ENCODE data around the gene JDP2.

Gene JDP2

DNA sequence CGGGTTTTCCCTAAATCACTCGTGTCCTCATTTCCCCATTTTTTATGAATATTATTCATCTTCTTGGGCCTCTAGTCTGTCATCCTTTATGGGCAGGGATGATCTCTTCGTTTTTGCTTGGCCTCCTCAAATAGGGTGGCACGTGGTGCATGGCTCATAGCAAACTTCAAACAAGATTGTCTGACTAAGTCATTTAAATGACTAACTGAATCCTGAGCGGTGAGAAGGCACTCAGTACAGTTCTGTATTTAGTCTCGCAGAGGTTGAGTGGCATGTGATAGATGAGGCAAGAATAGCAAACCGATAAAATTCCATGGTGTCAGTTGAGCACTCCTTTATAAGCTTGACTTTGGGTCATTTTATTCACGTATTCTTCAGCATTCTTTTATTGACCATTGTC is 5.7 kb upstream of the JDP2 start:
- DNase-seq (ENCODE audit: low read depth), result peak; percentile 85
- TF ChIP-seq, protein P1, sequence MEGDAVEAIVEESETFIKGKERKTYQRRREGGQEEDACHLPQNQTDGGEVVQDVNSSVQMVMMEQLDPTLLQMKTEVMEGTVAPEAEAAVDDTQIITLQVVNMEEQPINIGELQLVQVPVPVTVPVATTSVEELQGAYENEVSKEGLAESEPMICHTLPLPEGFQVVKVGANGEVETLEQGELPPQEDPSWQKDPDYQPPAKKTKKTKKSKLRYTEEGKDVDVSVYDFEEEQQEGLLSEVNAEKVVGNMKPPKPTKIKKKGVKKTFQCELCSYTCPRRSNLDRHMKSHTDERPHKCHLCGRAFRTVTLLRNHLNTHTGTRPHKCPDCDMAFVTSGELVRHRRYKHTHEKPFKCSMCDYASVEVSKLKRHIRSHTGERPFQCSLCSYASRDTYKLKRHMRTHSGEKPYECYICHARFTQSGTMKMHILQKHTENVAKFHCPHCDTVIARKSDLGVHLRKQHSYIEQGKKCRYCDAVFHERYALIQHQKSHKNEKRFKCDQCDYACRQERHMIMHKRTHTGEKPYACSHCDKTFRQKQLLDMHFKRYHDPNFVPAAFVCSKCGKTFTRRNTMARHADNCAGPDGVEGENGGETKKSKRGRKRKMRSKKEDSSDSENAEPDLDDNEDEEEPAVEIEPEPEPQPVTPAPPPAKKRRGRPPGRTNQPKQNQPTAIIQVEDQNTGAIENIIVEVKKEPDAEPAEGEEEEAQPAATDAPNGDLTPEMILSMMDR (conservative IDR thresholded peaks at IDR 0.05; ENCODE audit: control insufficient read depth, insufficient read depth, low read depth, low read length), result no peak

DNA sequence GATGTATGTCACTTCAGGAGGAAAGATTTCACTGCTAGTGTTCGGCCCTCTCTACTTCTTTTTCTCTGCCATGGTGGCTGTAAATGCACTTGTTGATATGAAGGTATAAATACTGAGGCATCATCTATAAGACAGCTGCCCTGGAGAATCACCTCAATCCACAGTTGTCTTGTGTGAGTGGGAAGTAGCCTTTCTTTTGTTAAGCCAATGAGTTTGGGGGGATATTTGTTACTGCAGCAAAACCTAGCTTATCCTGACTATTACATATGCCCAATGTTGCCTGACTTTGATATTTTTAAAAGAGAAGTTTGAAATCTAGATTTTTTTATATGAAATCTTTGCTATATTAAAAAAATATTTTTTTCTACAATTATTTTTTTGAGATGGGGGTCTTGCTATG is 3.3 kb upstream of the JDP2 start:
- H3K4me3 ChIP-seq (ENCODE audit: control insufficient read depth, low read depth, low read length), result no peak overlapping the region
- TF ChIP-seq, protein P1 (conservative IDR thresholded peaks at IDR 0.05; ENCODE audit: control insufficient read depth, insufficient read depth, low read depth, low read length), result no peak
- no peak for DNase-seq (ENCODE audit: low read depth)

More for the DNA sequence above, 5.7 kb upstream of the JDP2 start:
- no peak overlapping the region for H3K4me3 ChIP-seq (ENCODE audit: control insufficient read depth, low read depth, low read length)

DNA sequence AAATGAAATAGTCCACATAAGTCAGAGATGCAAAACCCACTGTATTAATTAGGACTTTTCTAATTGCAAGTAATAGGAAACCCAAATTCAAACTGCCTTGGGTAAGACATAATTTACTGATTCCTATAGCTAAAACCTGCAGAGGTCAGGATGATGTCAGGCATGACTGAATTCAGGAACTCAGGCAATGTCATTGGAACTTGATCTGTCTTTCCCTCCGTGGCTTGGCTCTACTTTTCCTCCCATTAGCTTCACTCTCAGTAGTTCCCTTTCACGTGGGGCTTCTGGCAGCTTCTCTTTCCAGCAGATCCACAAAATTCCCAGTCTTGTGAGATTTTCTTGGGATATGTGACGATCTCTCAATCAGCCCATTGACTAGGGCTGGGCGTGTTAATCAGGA is 2.4 kb upstream of the JDP2 start:
- no peak for DNase-seq (ENCODE audit: low read depth)
- TF ChIP-seq, protein P1 (conservative IDR thresholded peaks at IDR 0.05; ENCODE audit: control insufficient read depth, insufficient read depth, low read depth, low read length), result no peak
- H3K4me3 ChIP-seq (ENCODE audit: control insufficient read depth, low read depth, low read length), result no peak overlapping the region

GRCh38 chr14:75426332-75427125 is 1.3 kb upstream of the JDP2 start:
- H3K4me3 ChIP-seq (ENCODE audit: control insufficient read depth, low read depth, low read length), result no peak overlapping the region
- no peak for DNase-seq (ENCODE audit: low read depth)
- TF ChIP-seq, protein P1 (conservative IDR thresholded peaks at IDR 0.05; ENCODE audit: control insufficient read depth, insufficient read depth, low read depth, low read length), result no peak

DNA sequence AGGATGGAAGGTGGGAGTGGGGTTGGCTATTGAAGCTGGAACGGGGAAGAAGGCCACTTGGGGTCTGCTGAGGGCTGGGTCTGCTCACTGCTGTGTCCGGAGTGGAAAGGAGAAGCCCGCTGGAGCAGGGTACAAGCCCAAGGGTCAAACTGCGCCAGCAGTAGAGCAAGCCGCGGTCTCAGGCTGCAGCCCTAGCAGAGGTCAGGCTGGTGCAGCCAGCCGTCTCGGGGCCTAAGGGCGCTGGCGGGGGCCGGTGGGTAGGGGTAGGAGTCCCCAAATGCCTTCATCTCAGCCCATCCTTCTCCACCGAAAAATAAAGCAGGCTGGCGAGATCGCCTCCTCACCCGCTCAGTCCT is 718 bp upstream of the JDP2 start:
- DNase-seq (ENCODE audit: low read depth), result no peak
- H3K4me3 ChIP-seq (ENCODE audit: control insufficient read depth, low read depth, low read length), result peak overlapping the region; percentile 55

DNA sequence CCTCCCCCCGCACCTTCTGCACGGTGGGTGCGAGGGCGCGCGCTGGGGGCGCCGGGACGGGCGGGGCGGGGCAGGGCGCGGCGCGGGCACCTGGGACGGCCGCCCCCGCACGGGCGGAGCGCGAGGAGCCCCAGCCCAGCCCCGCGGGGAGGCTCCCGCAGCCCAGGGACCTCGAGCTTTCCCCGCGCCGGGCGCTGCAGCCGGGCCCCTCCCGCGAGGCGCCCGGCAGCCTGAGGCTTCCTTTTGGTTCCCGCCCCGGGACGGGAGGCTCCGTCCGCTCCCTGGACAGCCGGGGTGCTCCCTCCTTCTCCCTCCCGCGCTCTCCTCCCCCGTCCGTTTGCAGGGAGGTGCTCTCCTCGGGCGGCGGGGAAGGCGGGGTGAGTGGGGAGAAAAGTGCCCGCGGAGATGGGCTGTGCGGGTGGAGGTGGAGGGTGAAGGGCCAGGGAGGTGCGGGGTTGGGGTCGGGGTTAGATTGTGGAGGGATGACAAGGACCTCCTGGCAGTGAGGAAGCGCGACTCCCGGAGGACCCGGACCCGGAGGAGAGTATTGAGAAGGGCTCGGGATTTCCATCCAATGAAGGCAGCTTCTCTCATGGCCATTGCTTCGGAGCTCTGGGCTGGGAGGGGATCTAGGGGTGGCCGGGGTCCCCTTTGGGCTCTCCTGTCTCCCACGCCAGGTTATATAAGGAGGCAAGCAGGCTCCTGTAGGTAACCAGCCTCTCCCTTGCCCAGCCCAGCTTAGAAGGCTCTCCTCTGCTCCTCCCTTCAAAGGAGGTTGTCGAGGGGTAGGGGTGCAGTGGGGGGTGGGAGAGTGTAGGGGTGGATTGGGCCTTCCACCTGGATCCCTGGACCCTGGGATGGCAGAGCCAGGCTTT is 645 bp downstream of the JDP2 start:
- no peak for DNase-seq (ENCODE audit: low read depth)
- TF ChIP-seq, protein P1 (conservative IDR thresholded peaks at IDR 0.05; ENCODE audit: control insufficient read depth, insufficient read depth, low read depth, low read length), result no peak
- peak overlapping the region; percentile 70 for H3K4me3 ChIP-seq (ENCODE audit: control insufficient read depth, low read depth, low read length)

More for the DNA sequence above, 718 bp upstream of the JDP2 start:
- TF ChIP-seq, protein P1 (conservative IDR thresholded peaks at IDR 0.05; ENCODE audit: control insufficient read depth, insufficient read depth, low read depth, low read length), result no peak

All from fibroblast of mammary gland (primary cell).